GM12878 (cell line): ENCODE results near the gene AP3D1. TPM values are rescaled to one million over a fixed set of nuclear protein-coding genes. Genes with fewer than 3 reads are reported as not detected.

ENCODE experiments used
- ATAC-seq: fragments of 200-7000 bp; cut with Tn5 transposase; 3 replicates; pipeline ENCODE4 v1.9.1; 2020; ENCODE audit warnings: mild to moderate bottlenecking, moderate library complexity
- BruUV-seq: library from RNA; stranded (reverse); fragments of 400-500 nt; replicated peaks from 2 replicates; lab custom pipeline; 2021; lab: Mats Ljungman, UMichigan
- CTCF ChIA-PET: fragments of 300-600 bp; sonication (Branson Sonifier 250); formaldehyde crosslinking; extraction: SDS; loops from one replicate; lab custom pipeline; 2021; ENCODE audit warnings: inconsistent platforms; lab: Yijun Ruan, JAX
- POLR2A ChIA-PET: fragments of 350-600 bp; formaldehyde crosslinking; extraction: SDS; loops from one replicate; lab custom pipeline; 2021; ENCODE audit warnings: inconsistent platforms; lab: Charles Lee
- RAD21 ChIA-PET: fragments of 300-600 bp; sonication (Branson Sonifier 250); formaldehyde crosslinking; loops from one replicate; lab custom pipeline; 2023; ENCODE audit warnings: antibody characterized with exemption; ENCODE audit not compliant: unreplicated experiment; lab: Charles Lee
- SMC1A ChIA-PET: fragments of 300-600 bp; sonication (Branson Sonifier 250); formaldehyde crosslinking; loops from one replicate; lab custom pipeline; 2023; ENCODE audit not compliant: unreplicated experiment, uncharacterized antibody; lab: Charles Lee
- DNase-seq: peaks from one replicate; pipeline ENCODE4 v3.0.0-alpha.2; 2011; ENCODE audit warnings: low read depth, low spot score
- FAIRE-seq: peaks from 3 replicates; lab custom pipeline; 2011; peaks lifted over from hg19 to GRCh38; lab: Jason Lieb, UNC
- H2AFZ ChIP-seq: 2 replicates; pipeline ENCODE4 v1.6.0; 2011; ENCODE audit warnings: low read depth, low read length, control low read depth; ENCODE audit not compliant: control insufficient read depth
- H3K27ac ChIP-seq: 2 replicates; pipeline ENCODE4 v1.5.1; 2011; ENCODE audit warnings: control low read depth; ENCODE audit not compliant: control insufficient read depth, insufficient read depth
- H3K27me3 ChIP-seq, 2 experiments: replicated peaks in 1 of 2; 2 replicates each; pipeline versions ENCODE4 v1.6.0 to v1.6.1; 2011; ENCODE audit warnings: low read length in 1 of 2; ENCODE audit not compliant: control insufficient read depth in 2 of 2, insufficient read depth in 2 of 2
- H3K36me3 ChIP-seq, 2 experiments: 2 replicates each; pipeline ENCODE4 v1.5.1; 2011; ENCODE audit warnings: low read length in 1 of 2; ENCODE audit not compliant: control insufficient read depth in 2 of 2, insufficient read depth in 2 of 2
- H3K4me1 ChIP-seq: 2 replicates; pipeline ENCODE4 v1.6.1; 2011; ENCODE audit warnings: mild to moderate bottlenecking, low read length, moderate library complexity, mixed read lengths; ENCODE audit not compliant: control insufficient read depth, insufficient read depth
- H3K4me2 ChIP-seq: 2 replicates; pipeline ENCODE4 v1.6.0; 2011; ENCODE audit warnings: control low read depth; ENCODE audit not compliant: control insufficient read depth, insufficient read depth
- H3K4me3 ChIP-seq: fragments of 200-600 bp; sonication (generic); 2 replicates; pipeline ENCODE4 v1.5.1; 2016
- H3K79me2 ChIP-seq: 2 replicates; pipeline ENCODE4 v1.6.0; 2011; ENCODE audit warnings: low read length; ENCODE audit not compliant: control insufficient read depth, insufficient read depth
- H3K9ac ChIP-seq: 2 replicates; pipeline ENCODE4 v1.8.0; 2011; ENCODE audit warnings: low read length, control low read depth, mixed read lengths; ENCODE audit not compliant: control insufficient read depth, insufficient read depth
- H3K9me3 ChIP-seq: replicated peaks from 3 replicates; pipeline ENCODE4 v1.5.1; 2011; ENCODE audit warnings: mild to moderate bottlenecking, low read length; ENCODE audit not compliant: control insufficient read depth, insufficient read depth
- H4K20me1 ChIP-seq: 2 replicates; pipeline ENCODE4 v1.6.0; 2011; ENCODE audit not compliant: control insufficient read depth, insufficient read depth
- EP300 ChIP-seq, 2 experiments: fragments of 150-350 bp in 1 of 2; IDR thresholded peaks; 2 replicates each; pipeline ENCODE4 v1.6.1; 2011 to 2012; ENCODE audit warnings: low read depth in 2 of 2, low read length in 2 of 2, borderline replicate concordance in 1 of 2, improper control_type of control experiment in 1 of 2, inconsistent platforms in 1 of 2; ENCODE audit not compliant: control insufficient read depth in 1 of 2
- HDGF ChIP-seq: fragments of 450-650 bp; IDR thresholded peaks from 2 replicates; pipeline ENCODE4 v1.6.1; 2016; ENCODE audit warnings: antibody characterized with exemption
- KDM1A ChIP-seq: fragments of 200-600 bp; sonication (generic); IDR thresholded peaks from 2 replicates; pipeline ENCODE4 v1.6.1; 2016; ENCODE audit warnings: borderline replicate concordance
- NFYB ChIP-seq: IDR thresholded peaks from 2 replicates; pipeline ENCODE4 v1.6.1; 2011; ENCODE audit warnings: low read depth, mild to moderate bottlenecking, low read length, improper control_type of control experiment, moderate library complexity; ENCODE audit not compliant: insufficient read depth
- POLR2A ChIP-seq: IDR thresholded peaks from 2 replicates; pipeline ENCODE4 v1.6.1; 2011; ENCODE audit warnings: low read depth, mild to moderate bottlenecking, low read length
- SIN3A ChIP-seq: IDR thresholded peaks from 2 replicates; pipeline ENCODE4 v1.6.1; 2012; ENCODE audit warnings: low read depth, low read length, improper control_type of control experiment
- YY1 ChIP-seq: IDR thresholded peaks from 2 replicates; pipeline ENCODE4 v1.6.1; 2011; ENCODE audit warnings: low read depth, mild to moderate bottlenecking, low read length
- ZNF217 ChIP-seq: fragments of 450-650 bp; IDR thresholded peaks from 2 replicates; pipeline ENCODE4 v1.6.1; 2017; ENCODE audit warnings: antibody characterized with exemption, mild to moderate bottlenecking
- WGBS: methylation state at CpG from one replicate; pipeline ENCODE4 v1.1.6; 2016; ENCODE audit warnings: low lambda C conversion rate; ENCODE audit not compliant: insufficient replicate concordance, insufficient coverage; ENCODE audit errors: missing lambda C conversion rate; 5-methylcytosine and 5-hydroxymethylcytosine counted together
- in situ Hi-C: fragments of 300-500 bp; cut with MboI; formaldehyde crosslinking; loops from 9 replicates; pipeline ENCODE4 v1.14.3; 2018; ENCODE audit warnings: mixed read lengths
- intact Hi-C: fragments of 100-400 bp; cut with micrococcal nuclease; formaldehyde crosslinking; loops from one replicate; pipeline ENCODE4 v1.14.2; 2022; ENCODE audit not compliant: unreplicated experiment
- polyA plus RNA-seq, 11 experiments: library from polyadenylated mRNA; depleted of rRNA in 4 of 11; unstranded in 6 of 11; stranded (reverse) in 5 of 11; fragments of >200 nt; fragmentation: Nextera tagmentation in 4 of 11; fragmentation: Illumina TruSeq in 1 of 11; extraction: Ambion mirVana in 4 of 11; extraction: Trizol in 1 of 11; gene quantifications; 1 replicate in 1 of 11; 2 replicates in 10 of 11; pipeline versions ENCODE4 v1.2.1 to v1.2.3, GENCODE V29; 2011 to 2016; ENCODE audit warnings: inconsistent platforms in 2 of 11, missing spikeins in 2 of 11, low read depth in 1 of 11
- total RNA-seq, 4 experiments: library from RNA; depleted of rRNA in 3 of 4; stranded (reverse); fragments of >200 nt in 3 of 4; fragmentation: Illumina TruSeq in 1 of 4; extraction: Trizol in 1 of 4; gene quantifications; 2 replicates each; pipeline versions ENCODE4 v1.2.1 to v1.2.3, GENCODE V29; 2013 to 2021
- TF ChIP-seq, protein P1 (sequence below): IDR thresholded peaks from 2 replicates; pipeline ENCODE4 v1.6.1; 2011; ENCODE audit warnings: mild to moderate bottlenecking, low read depth, low read length, moderate library complexity; ENCODE audit not compliant: insufficient replicate concordance

AP3D1 gene
- total and polyA plus RNA-seq, 10 of the 15 experiments (the other 5 are each of a cell fraction or from before 2014, with no cell fraction given) = 1.5 to 108 (median 59.1) TPM

DNA sequence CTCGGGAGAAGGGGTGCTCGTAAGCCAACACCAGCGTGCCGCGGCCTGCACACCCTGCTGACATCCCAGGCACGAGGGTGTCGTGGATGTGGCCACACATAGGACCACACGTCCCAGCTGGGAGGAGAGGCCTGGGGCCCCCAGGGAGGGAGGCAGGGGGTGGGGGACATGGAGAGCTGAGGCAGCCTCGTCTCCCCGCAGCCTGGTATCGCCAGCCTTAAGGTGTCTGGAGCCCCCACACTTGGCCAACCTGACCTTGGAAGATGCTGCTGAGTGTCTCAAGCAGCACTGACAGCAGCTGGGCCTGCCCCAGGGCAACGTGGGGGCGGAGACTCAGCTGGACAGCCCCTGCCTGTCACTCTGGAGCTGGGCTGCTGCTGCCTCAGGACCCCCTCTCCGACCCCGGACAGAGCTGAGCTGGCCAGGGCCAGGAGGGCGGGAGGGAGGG is 52.3 kb downstream of the AP3D1 start:
- in situ Hi-C loops (no loop called here), intact Hi-C loops (loop anchor here (10.0 kb wide), 3 partner anchors 136 to 194 kb away; partner anchors contain the start of genes ADAT3, PLEKHJ1, SCAMP4 and SF3A2)
- no TSS peak for BruUV-seq
- FAIRE-seq = no peak
- H3K4me2 ChIP-seq = no peak overlapping the region
- H3K27me3 ChIP-seq = no peaks in the 10 kb centered on the region
- 62% methylated on average over 13 of the region's 16 CpGs for WGBS
- H3K9ac ChIP-seq = no peak overlapping the region
- POLR2A ChIA-PET = interaction anchor here (0.9 kb wide), 1 partner anchor 57 kb away, joined by 3 read pairs; no protein-coding TSS in a partner anchor
- no peaks in the 10 kb centered on the region for H3K9me3 ChIP-seq
- H3K4me1 ChIP-seq = peaks cover 2% of the 10 kb centered on the region; the same call in 1 of the 2 replicates
- H4K20me1 ChIP-seq = no peaks in the 10 kb centered on the region
- peak; percentile 15; the same call in 1 of the 2 replicates for TF ChIP-seq POLR2A
- TF ChIP-seq, protein P1, sequence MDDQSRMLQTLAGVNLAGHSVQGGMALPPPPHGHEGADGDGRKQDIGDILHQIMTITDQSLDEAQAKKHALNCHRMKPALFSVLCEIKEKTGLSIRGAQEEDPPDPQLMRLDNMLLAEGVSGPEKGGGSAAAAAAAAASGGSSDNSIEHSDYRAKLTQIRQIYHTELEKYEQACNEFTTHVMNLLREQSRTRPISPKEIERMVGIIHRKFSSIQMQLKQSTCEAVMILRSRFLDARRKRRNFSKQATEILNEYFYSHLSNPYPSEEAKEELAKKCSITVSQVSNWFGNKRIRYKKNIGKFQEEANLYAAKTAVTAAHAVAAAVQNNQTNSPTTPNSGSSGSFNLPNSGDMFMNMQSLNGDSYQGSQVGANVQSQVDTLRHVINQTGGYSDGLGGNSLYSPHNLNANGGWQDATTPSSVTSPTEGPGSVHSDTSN = no peak
- no peak for TF ChIP-seq YY1
- no peak for TF ChIP-seq NFYB
- no peak for TF ChIP-seq EP300 (IDR thresholded peaks at IDR 0.05; ENCODE audit: borderline replicate concordance in 1 of 2, control insufficient read depth in 1 of 2, low read depth in 2 of 2, low read length in 2 of 2)
- TF ChIP-seq KDM1A = no peak
- TF ChIP-seq SIN3A = no peak
- no peak for TF ChIP-seq HDGF
- no peak for TF ChIP-seq ZNF217
- no peak overlapping the region for H3K4me3 ChIP-seq
- peaks cover 29% of the 10 kb centered on the region for H3K79me2 ChIP-seq
- H3K36me3 ChIP-seq = peaks cover 18 to 31% of the 10 kb centered on the region in 2 experiments; a peak in 3 of 4 replicates
- no peak overlapping the region for H2AFZ ChIP-seq
- CTCF ChIA-PET = no interaction called here
- no peak for ATAC-seq
- H3K27ac ChIP-seq = no peak overlapping the region
- no peak for DNase-seq
- RAD21 ChIA-PET = no interaction called here
- SMC1A ChIA-PET = interaction anchor here (1.0 kb wide), 1 partner anchor 42 kb away, joined by 3 read pairs; no protein-coding TSS in a partner anchor
